GM12865 (cell line): ENCODE measurements around the gene VTCN1.

ENCODE experiments used
- DNase-seq: peaks from one replicate; pipeline ENCODE4 v3.0.0; 2010; ENCODE audit warnings: low read depth
- H3K4me3 ChIP-seq: 2 replicates; pipeline ENCODE4 v1.5.1; 2011; ENCODE audit warnings: mild to moderate bottlenecking, low read depth, low read length, control low read depth
- CTCF ChIP-seq: IDR thresholded peaks from 2 replicates; pipeline ENCODE4 v1.5.1; 2011; ENCODE audit warnings: low read length, control low read depth, low read depth, inconsistent platforms; ENCODE audit not compliant: insufficient read depth; ENCODE audit errors: missing control alignments

VTCN1 gene

GRCh38 chr1:117198097-117198496, 12.6 kb downstream of the VTCN1 start:
- no peak for DNase-seq
- no peak for TF ChIP-seq CTCF
- no peak overlapping the region for H3K4me3 ChIP-seq

GRCh38 chr1:117189726-117190125, 21.0 kb downstream of the VTCN1 start:
- H3K4me3 ChIP-seq, result no peak overlapping the region
- DNase-seq, result no peak
- no peak for TF ChIP-seq CTCF

GRCh38 chr1:117188816-117189437, 21.8 kb downstream of the VTCN1 start:
- no peak for DNase-seq
- no peak overlapping the region for H3K4me3 ChIP-seq
- TF ChIP-seq CTCF, result no peak

GRCh38 chr1:117188170-117188815, 22.4 kb downstream of the VTCN1 start:
- H3K4me3 ChIP-seq, result no peak overlapping the region
- no peak for TF ChIP-seq CTCF
- DNase-seq, result no peak

GRCh38 chr1:117183112-117183511, 27.6 kb downstream of the VTCN1 start:
- no peak for TF ChIP-seq CTCF
- DNase-seq, result no peak
- no peak overlapping the region for H3K4me3 ChIP-seq

- no peak overlapping the region for H3K4me3 ChIP-seq
- no peak for DNase-seq
- no peak for TF ChIP-seq CTCF
Observed at GRCh38 chr1:117182319-117182718, 28.4 kb downstream of the VTCN1 start.

GRCh38 chr1:117181630-117182041, 29.1 kb downstream of the VTCN1 start:
- no peak for TF ChIP-seq CTCF
- H3K4me3 ChIP-seq, result no peak overlapping the region
- no peak for DNase-seq
